NCI-H1105 treated with DMSO at 0.1 percent for 48 hours (cell line): Measurements from ENCODE around the gene SYT8.
A peak's percentile ranks its signal among the peaks of the same experiment; 100 is the strongest.

ENCODE experiments used
- DNase-seq: peaks from one replicate; lab custom pipeline; 2025; lab: John Stamatoyannopoulos, UW

The SYT8 gene

DNA sequence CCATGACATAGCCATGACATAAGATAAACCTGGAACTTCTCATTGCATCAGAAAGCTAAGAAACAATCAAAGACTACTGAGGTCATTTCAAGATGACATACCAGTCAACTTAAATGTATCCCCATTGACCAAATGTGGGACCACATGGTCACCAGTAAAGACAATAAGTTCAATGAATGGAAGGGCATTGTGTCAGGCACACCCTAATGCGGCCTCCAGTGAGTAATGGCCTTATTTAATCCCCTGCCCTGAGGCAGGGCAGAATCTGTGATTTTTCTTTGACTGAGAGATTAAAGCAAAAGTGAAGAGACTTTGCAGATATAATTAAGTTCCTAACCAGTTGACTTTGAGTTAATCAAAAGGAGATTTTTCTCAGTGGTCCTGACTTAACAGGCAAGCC, 17.3 kb upstream of the SYT8 start:
- no peak for DNase-seq

DNA sequence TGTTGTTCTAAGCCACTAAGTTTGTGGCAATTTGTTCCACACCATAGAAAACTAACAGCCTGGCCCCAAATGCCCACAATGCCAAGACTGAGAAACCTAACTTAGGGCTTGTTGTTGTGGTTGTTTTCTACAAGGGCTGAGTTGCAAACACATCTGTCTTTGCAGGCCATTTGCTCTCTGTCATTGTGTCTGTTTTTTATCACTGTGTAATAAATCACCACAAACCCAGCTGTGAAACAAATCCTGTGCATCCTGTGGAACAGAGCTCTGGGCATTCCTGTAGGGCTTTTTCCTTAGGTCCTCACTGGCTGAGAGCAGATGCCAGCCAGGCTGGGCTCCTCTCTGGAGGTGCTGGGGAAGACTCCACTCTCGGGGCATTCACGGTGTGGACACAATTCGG, 15.7 kb upstream of the SYT8 start:
- no peak for DNase-seq

DNA sequence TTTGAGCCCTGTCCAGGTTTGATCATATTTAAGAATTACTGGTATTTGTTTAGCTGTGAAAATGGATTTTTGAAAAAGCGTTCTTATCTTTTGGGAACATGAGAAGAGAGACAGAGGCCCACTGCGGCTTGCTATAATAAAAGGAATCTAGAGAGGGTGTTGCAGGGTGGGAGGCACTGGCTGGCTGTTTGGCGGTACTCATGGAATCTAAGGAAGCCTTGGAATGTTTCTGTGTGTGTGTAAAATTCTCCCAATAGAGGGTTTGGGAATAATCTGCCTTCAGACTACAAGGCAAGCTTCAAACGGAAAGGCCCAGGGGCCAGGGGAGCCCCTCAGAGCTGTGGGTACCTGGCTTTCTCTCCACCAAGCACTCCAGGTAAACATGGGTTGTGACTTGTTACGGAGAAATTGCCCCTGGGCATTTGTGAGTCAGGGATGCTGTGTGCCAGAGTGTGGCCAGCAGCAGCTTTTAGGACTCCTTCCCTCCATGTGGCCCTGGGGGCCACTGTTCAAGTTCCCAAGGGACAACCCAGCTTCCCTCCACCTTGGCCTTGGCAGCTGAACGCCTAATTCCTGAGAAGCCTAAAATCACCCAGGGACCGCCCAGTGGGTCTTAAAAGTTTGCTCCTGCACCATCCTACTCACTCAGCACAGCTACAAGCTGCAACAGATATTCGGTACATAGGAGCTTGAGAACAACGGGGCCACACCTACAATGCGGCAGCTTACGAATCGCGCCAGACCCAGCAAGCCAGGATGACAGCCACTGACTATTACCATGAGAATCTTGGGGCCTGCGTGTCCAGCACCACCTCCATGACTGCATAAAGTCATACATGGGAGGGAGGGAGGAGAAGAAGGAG, 14.1 kb upstream of the SYT8 start:
- no peak for DNase-seq

- no peak for DNase-seq
Observed at GRCh38 chr11:1821562-1821961, 13.2 kb upstream of the SYT8 start.

- no peak for DNase-seq
Observed at GRCh38 chr11:1822648-1823375, 12.0 kb upstream of the SYT8 start.

DNA sequence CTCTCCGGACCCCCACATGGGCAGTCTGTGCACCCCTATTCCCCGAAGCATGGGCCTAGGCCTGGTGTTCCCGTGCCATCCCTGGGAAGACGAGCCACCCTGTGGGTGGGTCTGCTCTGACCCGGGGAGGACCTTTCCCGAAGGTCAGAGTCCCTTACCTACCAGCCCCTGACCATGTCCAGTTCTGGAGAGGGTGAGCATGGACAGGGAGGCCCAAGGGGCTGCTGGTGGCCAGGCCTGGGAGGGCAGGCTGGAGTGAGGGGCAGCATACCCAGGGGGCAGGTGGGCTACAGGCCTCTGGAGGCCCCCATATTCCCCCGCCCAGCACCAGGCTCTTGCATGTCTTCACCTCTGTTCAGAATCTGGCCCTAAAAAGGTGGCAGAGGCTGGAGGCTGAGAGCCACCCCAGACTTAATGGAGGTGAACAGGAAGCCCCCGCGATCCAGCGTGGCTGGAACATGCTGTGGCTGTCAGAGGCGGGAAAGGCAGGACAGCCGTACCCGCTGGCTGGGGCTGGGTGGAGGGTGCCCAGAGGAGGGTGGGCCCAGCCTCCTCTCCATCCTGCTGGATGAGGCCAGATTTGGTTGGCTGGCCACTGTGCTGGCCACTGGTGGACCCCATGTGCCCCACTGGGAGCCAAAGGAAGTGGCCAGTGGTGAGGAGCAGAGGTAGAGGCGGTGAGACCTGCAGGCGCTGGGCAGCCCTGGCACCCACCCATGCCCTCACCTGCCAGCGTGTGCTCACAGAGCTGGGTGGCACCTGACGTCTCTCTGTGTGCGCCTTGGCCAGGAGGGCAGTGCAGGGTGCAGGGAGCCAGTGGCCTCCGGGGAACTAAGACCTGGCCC, 11.2 kb upstream of the SYT8 start:
- DNase-seq: no peak

DNA sequence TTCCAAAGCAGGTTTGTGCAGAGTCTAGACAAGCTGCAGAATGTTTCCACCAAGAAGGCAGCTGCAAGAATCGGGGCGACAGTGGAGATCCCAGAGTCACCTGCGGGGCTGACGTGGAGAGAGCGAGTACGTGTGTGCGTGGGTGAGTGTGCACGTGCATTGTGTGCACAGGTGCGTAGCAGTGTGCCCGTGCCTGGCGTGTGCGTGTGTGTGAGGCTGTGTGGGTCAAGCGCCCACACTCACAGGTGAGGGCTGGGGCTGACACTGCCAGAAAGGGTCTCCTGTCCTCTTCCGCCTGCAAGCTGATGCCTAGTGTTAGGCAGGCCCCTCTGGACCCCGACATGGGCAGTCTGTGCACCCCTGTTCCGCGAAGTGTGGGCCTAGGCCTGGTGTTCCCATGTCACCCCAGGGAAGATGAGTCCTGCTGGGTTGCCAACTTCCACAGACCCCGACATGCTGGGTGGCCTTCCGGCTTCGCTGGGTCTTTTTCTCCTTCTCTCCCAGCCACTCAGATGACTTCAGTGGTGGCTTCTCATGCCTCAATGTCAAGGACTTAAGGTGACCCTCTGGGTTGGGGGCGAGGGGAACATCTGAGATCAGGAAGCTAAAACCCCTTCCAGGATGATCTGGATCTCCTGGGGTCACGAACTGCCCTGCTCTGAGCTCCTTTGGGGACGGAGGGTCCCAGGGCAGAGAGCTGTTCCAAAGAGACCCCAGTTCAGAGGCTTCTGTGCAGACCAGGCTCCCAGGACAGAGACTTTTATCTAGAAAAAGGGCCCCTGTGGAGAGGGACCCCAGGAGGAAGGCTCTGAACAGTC, 10.4 kb upstream of the SYT8 start:
- DNase-seq: no peak

GRCh38 chr11:1825039-1825740, 9.6 kb upstream of the SYT8 start:
- no peak for DNase-seq

- no peak for DNase-seq
Observed at GRCh38 chr11:1825785-1826451, 8.9 kb upstream of the SYT8 start.

DNA sequence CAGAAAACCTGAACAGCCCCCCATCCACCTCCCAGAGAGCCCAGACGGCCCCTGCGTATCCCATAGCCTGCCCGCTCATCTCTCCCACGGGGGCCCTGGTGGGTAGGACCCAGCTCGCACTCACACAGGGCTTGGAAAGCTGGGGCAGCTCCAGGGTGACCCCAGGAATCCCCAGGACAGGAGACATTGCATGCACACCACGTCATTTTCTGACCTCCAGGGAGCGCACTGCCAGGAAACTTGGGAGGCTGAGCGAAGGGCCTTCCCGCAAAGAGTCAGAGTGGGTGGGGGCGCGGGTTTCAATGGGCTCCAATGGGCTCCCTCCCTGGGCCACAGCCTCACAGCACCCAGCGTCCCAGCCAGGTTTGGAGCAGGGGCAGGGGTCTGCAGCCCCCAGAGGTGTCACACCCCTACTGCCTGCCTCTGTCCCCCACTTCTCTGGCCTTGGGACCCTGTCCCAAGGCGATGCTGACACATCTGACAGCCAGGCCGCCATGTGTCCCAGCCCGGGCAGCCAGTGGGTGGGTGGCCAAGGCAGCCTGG, 8.2 kb upstream of the SYT8 start:
- no peak for DNase-seq

DNA sequence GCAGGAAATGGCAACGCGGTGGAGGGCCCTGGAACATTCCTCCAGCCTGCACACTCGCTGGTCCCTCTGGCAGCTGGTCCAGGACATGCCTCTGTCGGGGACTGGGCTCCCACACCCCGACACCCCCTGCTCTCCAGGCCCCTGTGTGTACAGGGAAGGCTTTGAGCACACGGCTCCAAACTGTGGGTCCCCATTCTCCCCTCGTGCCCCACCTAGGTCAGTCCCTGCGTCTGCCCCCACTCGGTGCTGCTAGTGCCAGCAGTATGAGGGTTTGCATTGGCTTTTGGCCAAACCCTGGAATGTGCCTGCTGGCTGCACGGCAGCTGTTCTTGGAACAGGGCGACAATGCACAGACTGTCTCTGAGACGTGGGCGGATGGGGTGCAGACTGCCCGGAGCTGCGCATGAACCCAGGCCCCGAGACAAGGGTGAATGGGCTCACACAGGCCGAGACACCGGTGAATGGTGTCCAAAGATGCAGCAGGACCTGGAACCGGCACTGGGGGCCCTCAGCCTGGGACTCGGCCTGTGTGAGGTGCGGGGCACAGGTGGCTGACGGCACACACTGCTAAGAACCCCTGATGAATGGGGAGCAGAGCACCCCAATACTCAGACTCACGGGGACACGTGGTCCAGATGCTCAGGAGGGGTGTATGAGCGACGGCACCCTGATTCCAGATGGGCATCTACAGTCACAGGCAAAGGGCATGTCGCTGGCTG, 7.5 kb upstream of the SYT8 start:
- DNase-seq: peak; percentile 82

DNA sequence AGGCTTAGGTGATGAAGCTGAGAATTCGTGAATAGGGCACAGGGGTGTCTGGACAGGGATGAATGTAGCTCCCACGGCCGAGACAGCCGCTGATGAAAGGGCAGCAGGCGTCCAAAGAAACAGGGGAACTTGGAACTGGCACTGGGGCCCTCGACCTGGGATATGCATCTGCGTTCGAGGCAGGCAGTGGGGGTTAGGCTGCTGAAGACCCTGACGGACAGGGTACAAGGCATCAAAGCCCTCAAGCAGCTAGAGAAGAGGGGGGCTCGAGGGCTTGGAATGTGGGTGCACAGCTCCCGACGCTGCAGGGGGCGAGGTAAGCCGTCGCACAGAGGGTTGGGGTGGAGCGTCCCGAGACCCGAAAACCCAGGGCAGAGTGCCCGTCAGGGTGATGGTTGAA, 6.9 kb upstream of the SYT8 start:
- DNase-seq: no peak

- no peak for DNase-seq
Observed at GRCh38 chr11:1828542-1828941, 6.2 kb upstream of the SYT8 start.

GRCh38 chr11:1829039-1829820, 5.6 kb upstream of the SYT8 start:
- no peak for DNase-seq

DNA sequence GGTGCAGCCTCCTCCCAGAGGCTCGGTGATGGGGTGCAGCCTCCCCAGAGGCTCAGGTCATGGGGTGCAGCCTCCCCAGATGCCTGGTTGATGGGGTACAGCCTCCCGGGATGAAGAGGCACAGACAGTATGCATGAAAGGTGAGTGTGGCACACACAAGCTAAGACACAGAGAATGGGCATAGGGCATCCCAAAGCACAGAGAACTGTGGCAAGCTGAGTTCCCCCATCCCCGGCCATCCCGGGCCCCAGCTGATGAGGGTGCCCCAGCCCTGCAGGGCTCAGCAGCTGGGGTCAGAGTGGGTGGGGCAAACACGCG, 4.8 kb upstream of the SYT8 start:
- no peak for DNase-seq

DNA sequence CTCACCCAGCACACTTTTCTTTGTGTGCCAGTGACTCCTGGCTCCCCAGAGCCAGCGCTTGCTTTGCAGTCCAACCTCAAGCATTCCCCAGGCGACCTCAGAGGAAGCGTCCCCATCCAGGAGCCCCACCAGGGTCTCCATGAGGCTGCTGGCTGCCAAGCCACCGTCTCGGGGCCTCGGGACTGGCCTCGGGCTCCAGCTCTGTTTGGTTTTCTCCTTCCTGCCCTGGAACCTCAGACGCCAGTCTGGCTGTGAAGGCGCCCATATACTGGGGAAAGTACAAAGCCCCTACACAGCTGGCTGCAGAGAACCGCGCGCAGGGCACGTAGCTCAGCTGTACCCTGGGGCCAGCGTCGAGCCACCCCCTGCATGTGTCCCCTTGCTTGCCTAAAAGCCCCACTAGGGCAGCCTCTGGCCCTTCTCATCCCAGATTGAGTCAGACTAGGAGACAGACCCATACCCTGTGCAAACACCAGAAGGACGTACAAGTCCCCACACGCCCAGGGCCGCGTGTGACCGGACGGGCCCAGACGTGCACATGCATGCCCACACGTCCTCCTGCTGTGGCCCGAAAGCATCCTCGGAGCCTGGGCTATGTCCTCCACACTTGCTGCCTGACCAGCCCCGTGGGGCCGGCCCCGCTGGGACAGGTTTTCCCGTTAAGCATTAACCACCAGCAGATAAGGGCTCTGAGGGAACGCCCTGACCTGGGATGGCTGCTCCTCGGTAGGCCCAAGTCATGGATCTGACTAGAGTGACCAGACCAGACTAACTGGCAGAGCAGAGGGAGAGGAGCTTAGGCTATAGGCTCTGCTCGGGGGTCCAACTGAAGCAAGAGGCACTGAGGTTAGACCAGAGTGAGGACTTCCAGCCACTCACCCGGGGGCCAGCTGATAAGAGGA, 4.2 kb upstream of the SYT8 start:
- peak; percentile 53 for DNase-seq

DNA sequence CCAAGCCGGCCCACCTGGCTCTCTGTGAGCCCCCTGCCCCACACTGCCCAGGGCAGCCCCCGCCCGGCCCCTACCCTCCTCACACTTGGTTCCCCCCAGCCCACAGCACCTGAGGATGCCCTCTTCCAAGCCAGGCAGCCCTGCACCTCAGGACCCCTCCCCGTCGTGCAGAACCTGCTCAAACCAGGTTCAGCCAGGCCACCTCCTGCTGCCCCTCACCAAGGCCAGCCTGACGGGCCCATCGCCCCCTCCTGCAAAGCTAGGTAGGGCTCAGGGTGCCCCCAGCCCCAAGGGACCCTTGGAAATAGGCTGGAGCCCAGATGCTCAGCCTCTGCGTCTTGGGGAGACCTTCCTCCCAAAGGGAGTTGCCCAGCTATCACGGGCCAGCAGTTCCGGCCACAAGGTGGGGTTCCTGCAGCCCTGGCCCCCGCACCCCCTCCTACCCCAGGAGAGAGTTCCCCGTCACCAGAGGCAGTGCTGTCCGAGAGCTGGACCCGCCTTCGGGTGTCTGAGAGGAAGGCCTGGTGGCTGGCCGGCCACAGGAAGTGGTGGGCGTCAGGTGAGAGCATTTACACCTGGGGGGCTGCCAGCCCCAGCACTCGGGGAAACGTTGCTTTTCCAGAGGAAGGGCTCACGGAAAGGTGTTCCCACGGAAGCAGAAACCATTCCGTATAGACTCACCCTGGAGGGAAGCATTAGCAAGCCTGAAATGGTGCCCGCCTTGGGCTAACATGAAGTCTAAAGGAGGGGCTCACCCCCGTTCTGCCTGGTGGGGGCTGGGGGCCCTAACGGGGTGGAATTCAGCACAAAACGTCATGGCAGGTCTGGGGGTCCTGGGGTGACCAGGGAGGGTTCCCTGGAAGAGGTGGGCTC, 3.2 kb upstream of the SYT8 start:
- DNase-seq: no peak
